IPS-18a (cell line): ENCODE data around the gene IMMP2L.
"Not testable (repeated sequence)": the region's sequence is repeated elsewhere in the genome, so short reads cannot be mapped to it uniquely, and the experiment has no call there.

Experiments
- H3K27ac ChIP-seq: one replicate; pipeline ENCODE4 v1.5.1; 2013; ENCODE audit warnings: low read length
- H3K27me3 ChIP-seq: one replicate; pipeline ENCODE4 v1.6.1; 2013; ENCODE audit warnings: mild to moderate bottlenecking, low read length; ENCODE audit not compliant: control insufficient read depth, insufficient read depth
- H3K36me3 ChIP-seq: one replicate; pipeline ENCODE4 v1.6.1; 2013; ENCODE audit warnings: low read depth, low read length; ENCODE audit not compliant: control insufficient read depth
- H3K4me1 ChIP-seq: one replicate; pipeline ENCODE4 v1.6.1; 2013; ENCODE audit warnings: low read depth, low read length; ENCODE audit not compliant: control insufficient read depth
- H3K4me3 ChIP-seq: one replicate; pipeline ENCODE4 v1.5.1; 2013; ENCODE audit warnings: low read length
- H3K9ac ChIP-seq: one replicate; pipeline ENCODE4 v1.6.1; 2013; ENCODE audit warnings: mild to moderate bottlenecking, low read length, moderate library complexity
- H3K9me3 ChIP-seq: one replicate; pipeline ENCODE4 v1.6.1; 2013; ENCODE audit warnings: low read depth, low read length; ENCODE audit not compliant: control insufficient read depth

Gene IMMP2L

DNA sequence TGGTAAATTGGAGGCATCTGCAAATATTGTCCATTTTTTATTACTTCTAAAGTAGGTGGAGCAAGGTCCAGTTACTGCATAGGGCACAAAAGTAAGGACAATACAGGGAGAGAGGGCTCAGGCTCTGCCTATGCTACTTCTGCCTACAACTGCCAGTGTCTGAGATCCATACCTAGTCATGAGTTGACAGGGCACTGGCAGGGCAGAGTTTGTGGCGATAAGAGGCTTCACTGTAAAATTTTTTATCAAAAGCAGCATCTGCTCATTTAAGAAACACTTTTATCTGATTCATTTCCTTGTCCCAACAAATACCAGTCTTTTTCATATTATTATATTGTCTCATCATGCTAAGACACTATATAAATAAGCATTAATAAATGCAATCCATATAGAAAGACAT is 293.4 kb downstream of the IMMP2L start:
- no peak overlapping the region for H3K27ac ChIP-seq
- no peaks in the 10 kb centered on the region for H3K9me3 ChIP-seq
- H3K27me3 ChIP-seq, result no peaks in the 10 kb centered on the region
- no peaks in the 10 kb centered on the region for H3K36me3 ChIP-seq
- H3K4me1 ChIP-seq, result peaks cover 8% of the 10 kb centered on the region
- no peak overlapping the region for H3K4me3 ChIP-seq
- no peak overlapping the region for H3K9ac ChIP-seq

- no peaks in the 10 kb centered on the region for H3K9me3 ChIP-seq
- H3K36me3 ChIP-seq, result no peaks in the 10 kb centered on the region
- peaks cover 8% of the 10 kb centered on the region for H3K4me1 ChIP-seq
- H3K27me3 ChIP-seq, result no peaks in the 10 kb centered on the region
- H3K9ac ChIP-seq, result no peak overlapping the region
- no peak overlapping the region for H3K4me3 ChIP-seq
- H3K27ac ChIP-seq, result no peak overlapping the region
Measured at GRCh38 chr7:111266613-111267012, 295.7 kb downstream of the IMMP2L start.

GRCh38 chr7:111265394-111265793 is 296.9 kb downstream of the IMMP2L start:
- no peaks in the 10 kb centered on the region for H3K27me3 ChIP-seq
- no peak overlapping the region for H3K4me3 ChIP-seq
- peaks cover 8% of the 10 kb centered on the region for H3K4me1 ChIP-seq
- H3K36me3 ChIP-seq, result no peaks in the 10 kb centered on the region
- no peaks in the 10 kb centered on the region for H3K9me3 ChIP-seq
- H3K27ac ChIP-seq, result no peak overlapping the region
- no peak overlapping the region for H3K9ac ChIP-seq

DNA sequence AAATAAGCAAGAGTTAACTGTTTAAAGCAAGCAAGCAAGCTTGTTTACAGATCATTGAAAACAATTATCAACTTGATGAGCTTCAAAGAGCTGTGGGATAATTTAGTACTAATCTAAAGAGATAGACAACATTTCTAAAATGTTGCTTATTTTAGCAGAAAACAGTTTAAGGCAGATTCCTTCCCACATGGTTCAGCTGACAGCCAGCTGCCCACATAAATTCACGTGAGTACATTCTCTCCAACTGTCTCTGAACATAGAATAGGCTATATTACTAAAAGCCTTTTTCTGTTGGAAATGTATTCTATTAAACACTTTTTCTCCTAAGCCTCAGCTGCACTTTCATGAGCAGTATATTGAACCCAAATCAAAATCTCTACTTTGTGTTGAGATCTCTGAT is 297.3 kb downstream of the IMMP2L start:
- Histone ChIP-seq H3K27me3 (no peaks in the 10 kb centered on the region), H3K4me3 (no peak overlapping the region), H3K27ac (no peak overlapping the region), H3K9ac (no peak overlapping the region), H3K36me3 (no peaks in the 10 kb centered on the region), H3K9me3 (no peaks in the 10 kb centered on the region), H3K4me1 (peaks cover 8% of the 10 kb centered on the region)

GRCh38 chr7:111264111-111264868 is 298.0 kb downstream of the IMMP2L start:
- no peak overlapping the region for H3K27ac ChIP-seq
- no peaks in the 10 kb centered on the region for H3K36me3 ChIP-seq
- H3K9me3 ChIP-seq, result no peaks in the 10 kb centered on the region
- no peak overlapping the region for H3K4me3 ChIP-seq
- H3K4me1 ChIP-seq, result peaks cover 8% of the 10 kb centered on the region
- H3K27me3 ChIP-seq, result no peaks in the 10 kb centered on the region
- H3K9ac ChIP-seq, result no peak overlapping the region

GRCh38 chr7:111262293-111263116 is 299.8 kb downstream of the IMMP2L start:
- Histone ChIP-seq H3K36me3 (no peaks in the 10 kb centered on the region), H3K27ac (no peak overlapping the region), H3K9ac (no peak overlapping the region), H3K4me1 (peaks cover 8% of the 10 kb centered on the region), H3K4me3 (no peak overlapping the region), H3K9me3 (no peaks in the 10 kb centered on the region), H3K27me3 (no peaks in the 10 kb centered on the region)

GRCh38 chr7:111261496-111261895 is 300.8 kb downstream of the IMMP2L start:
- no peaks in the 10 kb centered on the region for H3K36me3 ChIP-seq
- no peak overlapping the region for H3K27ac ChIP-seq
- peaks cover 2% of the 10 kb centered on the region for H3K4me1 ChIP-seq
- H3K27me3 ChIP-seq, result no peaks in the 10 kb centered on the region
- no peaks in the 10 kb centered on the region for H3K9me3 ChIP-seq
- no peak overlapping the region for H3K4me3 ChIP-seq
- no peak overlapping the region for H3K9ac ChIP-seq

DNA sequence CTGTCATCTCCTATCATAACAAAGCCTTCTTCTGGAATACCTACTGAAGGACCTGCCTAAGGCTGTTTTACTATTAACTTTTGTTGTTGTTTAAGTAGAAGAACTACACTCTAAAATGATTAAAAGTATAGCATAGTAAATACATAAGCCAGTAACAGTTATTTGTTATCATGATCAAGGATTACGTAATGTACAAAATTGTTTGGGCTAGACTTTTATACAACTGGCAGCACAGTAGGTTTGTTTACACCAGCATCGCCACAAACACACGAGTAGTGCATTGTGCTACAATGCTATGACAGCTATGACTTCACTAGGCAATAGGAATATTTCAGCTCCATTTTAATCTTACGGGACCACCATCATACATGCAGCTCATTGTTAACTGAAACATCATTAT is 302.3 kb downstream of the IMMP2L start:
- Histone ChIP-seq H3K27ac (no peak overlapping the region), H3K36me3 (no peaks in the 10 kb centered on the region), H3K4me1 (no peaks in the 10 kb centered on the region)

GRCh38 chr7:111256391-111256790 is 305.9 kb downstream of the IMMP2L start:
- H3K4me3 ChIP-seq, result no peak overlapping the region
- H3K27me3 ChIP-seq, result no peaks in the 10 kb centered on the region
- H3K36me3 ChIP-seq, result no peaks in the 10 kb centered on the region
- no peaks in the 10 kb centered on the region for H3K4me1 ChIP-seq
- no peak overlapping the region for H3K9ac ChIP-seq
- H3K27ac ChIP-seq, result no peak overlapping the region
- no peaks in the 10 kb centered on the region for H3K9me3 ChIP-seq

More for the DNA sequence above, 302.3 kb downstream of the IMMP2L start:
- no peaks in the 10 kb centered on the region for H3K27me3 ChIP-seq
- H3K9me3 ChIP-seq, result no peaks in the 10 kb centered on the region
- H3K9ac ChIP-seq, result no peak overlapping the region
- H3K4me3 ChIP-seq, result no peak overlapping the region

GRCh38 chr7:111255576-111255975 is 306.7 kb downstream of the IMMP2L start:
- Histone ChIP-seq H3K36me3 (no peaks in the 10 kb centered on the region), H3K9ac (no peak overlapping the region), H3K4me3 (no peak overlapping the region), H3K27me3 (no peaks in the 10 kb centered on the region), H3K27ac (no peak overlapping the region), H3K4me1 (no peaks in the 10 kb centered on the region), H3K9me3 (no peaks in the 10 kb centered on the region)

- H3K9me3 ChIP-seq, H3K4me3 ChIP-seq, H3K27me3 ChIP-seq, H3K4me1 ChIP-seq, H3K9ac ChIP-seq, H3K36me3 ChIP-seq, H3K27ac ChIP-seq: not testable (repeated sequence)
Measured at GRCh38 chr7:111251365-111251764, 310.9 kb downstream of the IMMP2L start.

DNA sequence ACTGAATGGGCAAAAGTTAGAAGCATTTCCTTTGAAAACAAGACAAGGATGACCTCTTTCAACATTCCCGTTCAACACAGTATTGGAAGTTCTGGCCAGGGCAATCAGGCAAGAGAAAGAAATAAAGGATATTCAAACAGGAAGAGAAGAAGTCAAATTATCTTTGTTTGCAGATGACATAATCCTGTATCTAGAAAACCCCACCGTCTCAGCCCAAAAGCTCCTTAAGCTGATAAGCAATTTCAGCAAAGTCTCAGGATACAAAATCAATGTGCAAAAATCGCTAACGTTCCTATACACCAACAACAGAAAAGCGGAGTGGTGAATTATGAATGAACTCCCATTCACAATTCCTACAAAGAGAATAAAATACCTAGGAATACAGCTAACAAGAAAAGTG is 312.5 kb downstream of the IMMP2L start:
- not testable (repeated sequence) for H3K27me3 ChIP-seq, H3K4me1 ChIP-seq, H3K9me3 ChIP-seq, H3K9ac ChIP-seq, H3K36me3 ChIP-seq, H3K4me3 ChIP-seq, H3K27ac ChIP-seq
